ENCODE results near the gene TRIP6.
A peak's percentile ranks its signal among the peaks of the same experiment; 100 is the strongest.

The TRIP6 gene

DNA sequence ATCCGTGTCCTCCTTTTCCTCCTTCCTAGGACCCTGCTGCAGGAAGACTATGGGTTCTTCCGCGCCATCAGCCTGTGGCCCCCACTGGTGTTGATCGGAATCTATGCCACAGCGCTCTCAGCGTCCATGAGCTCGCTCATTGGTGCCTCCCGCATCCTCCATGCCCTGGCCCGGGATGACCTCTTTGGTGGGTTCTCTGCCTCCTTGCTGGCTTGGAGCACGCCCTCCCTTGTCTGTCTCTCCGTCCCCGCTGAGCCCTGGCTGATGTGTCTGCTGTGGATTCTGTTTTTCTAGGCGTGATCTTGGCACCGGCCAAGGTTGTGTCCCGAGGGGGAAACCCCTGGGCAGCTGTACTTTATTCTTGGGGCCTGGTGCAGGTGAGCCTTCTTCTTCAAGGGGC lies 7.3 kb upstream of the TRIP6 start:
- Histone ChIP-seq H4K8ac (ENCODE audit: low read depth, low read length) (no peak overlapping the region), H2AFZ (ENCODE audit: low read length) (no peak overlapping the region), H4K91ac (ENCODE audit: low read depth, low read length, poor library complexity) (no peak overlapping the region), H3K23ac (ENCODE audit: low read depth, low read length, poor library complexity) (no peak overlapping the region), H3K4ac (ENCODE audit: low read length) (no peak overlapping the region), H3K14ac (ENCODE audit: low read length) (no peak overlapping the region), H3K27ac (replicated peaks; ENCODE audit: low read length) (no peak overlapping the region), H3K4me2 (ENCODE audit: insufficient read depth, low read length, poor library complexity, severe bottlenecking) (no peak overlapping the region), H2BK15ac (ENCODE audit: low read length) (no peak overlapping the region), H2AK5ac (ENCODE audit: low read depth, low read length) (no peak overlapping the region), H3K4me3 (ENCODE audit: low read length in 2 of 2) (no peak overlapping the region), H3K79me1 (ENCODE audit: low read depth, low read length) (peaks cover 4% of the 10 kb centered on the region), H3K9ac (ENCODE audit: low read depth, low read length, poor library complexity) (no peak overlapping the region), H2BK5ac (ENCODE audit: low read length) (peak overlapping the region; percentile 29), H3K27me3 (ENCODE audit: control insufficient read depth in 3 of 3, insufficient read depth in 3 of 3, low read depth in 1 of 3, low read length in 3 of 3) (no peaks in the 10 kb centered on the region), H3K9me3 (replicated peaks in 1 of 2; ENCODE audit: control insufficient read depth in 2 of 2, insufficient read depth in 1 of 2, low read depth in 1 of 2, low read length in 2 of 2) (no peaks in the 10 kb centered on the region), H2BK12ac (ENCODE audit: low read length) (no peak overlapping the region), H3K18ac (ENCODE audit: low read length) (no peak overlapping the region), H3K4me1 (ENCODE audit: control insufficient read depth in 2 of 2, insufficient read depth in 1 of 2, low read depth in 1 of 2, low read length in 2 of 2) (no peaks in the 10 kb centered on the region), H3K36me3 (replicated peaks in 1 of 2; ENCODE audit: control insufficient read depth in 2 of 2, insufficient read depth in 2 of 2, low read length in 2 of 2) (peaks cover 9% of the 10 kb centered on the region in 2 donors), H2BK120ac (ENCODE audit: low read depth, low read length) (no peak overlapping the region)
- no CpG with 5 or more reads among the region's 15 CpGs for WGBS, 2 donors (ENCODE audit: extremely low coverage in 2 of 2, insufficient read length in 2 of 2, insufficient replicate concordance in 1 of 2)
- no peak for DNase-seq (ENCODE audit: low spot score)

DNA sequence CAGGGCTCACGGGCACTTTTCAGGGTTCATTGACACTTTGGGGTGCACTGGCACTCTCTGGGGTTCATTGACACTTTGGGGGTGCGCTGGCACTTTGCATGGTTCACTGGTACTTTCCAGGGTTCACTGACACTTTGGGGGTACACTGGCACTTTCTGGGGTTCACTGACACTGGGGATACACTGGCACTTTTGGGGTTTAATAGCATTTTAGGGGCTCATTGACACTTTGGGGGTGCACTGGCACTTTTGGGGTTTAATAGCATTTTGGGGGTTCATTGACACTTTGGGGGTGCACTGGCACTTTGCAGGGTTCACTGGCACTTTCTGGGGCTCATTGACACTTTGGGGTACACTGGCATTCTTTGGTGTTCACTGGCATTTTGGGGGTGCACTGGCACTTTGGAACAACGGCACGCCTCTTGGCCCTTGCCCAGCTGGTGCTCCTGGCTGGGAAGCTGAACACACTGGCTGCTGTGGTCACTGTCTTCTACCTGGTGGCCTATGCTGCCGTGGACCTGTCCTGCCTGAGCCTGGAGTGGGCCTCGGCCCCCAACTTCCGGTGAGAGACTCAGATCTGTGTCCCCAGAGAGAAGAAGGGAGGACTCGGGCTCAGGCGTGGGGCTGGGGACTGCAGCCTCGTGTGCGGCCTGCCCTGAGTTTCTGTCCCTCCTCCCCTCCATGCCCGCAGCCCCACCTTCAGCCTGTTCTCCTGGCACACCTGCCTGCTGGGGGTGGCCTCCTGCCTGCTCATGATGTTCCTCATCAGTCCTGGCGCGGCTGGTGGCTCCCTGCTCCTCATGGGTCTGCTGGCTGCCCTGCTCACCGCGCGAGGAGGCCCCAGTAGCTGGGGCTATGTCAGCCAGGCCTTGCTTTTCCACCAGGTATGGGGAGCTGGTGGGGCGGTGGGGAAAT lies 6.2 kb upstream of the TRIP6 start:
- Histone ChIP-seq H4K8ac (ENCODE audit: low read depth, low read length) (no peak overlapping the region), H2BK15ac (ENCODE audit: low read length) (no peak overlapping the region), H3K79me1 (ENCODE audit: low read depth, low read length) (peaks cover 4% of the 10 kb centered on the region), H4K91ac (ENCODE audit: low read depth, low read length, poor library complexity) (no peak overlapping the region), H3K4me3 (ENCODE audit: low read length in 2 of 2) (peak overlapping the region in 1 of 2 donors; percentile 30), H2BK12ac (ENCODE audit: low read length) (no peak overlapping the region), H2BK120ac (ENCODE audit: low read depth, low read length) (no peak overlapping the region), H3K23ac (ENCODE audit: low read depth, low read length, poor library complexity) (no peak overlapping the region), H3K27ac (replicated peaks; ENCODE audit: low read length) (no peak overlapping the region), H3K4ac (ENCODE audit: low read length) (no peak overlapping the region), H2BK5ac (ENCODE audit: low read length) (peak overlapping the region; percentile 12), H3K9ac (ENCODE audit: low read depth, low read length, poor library complexity) (no peak overlapping the region), H2AK5ac (ENCODE audit: low read depth, low read length) (no peak overlapping the region), H3K14ac (ENCODE audit: low read length) (no peak overlapping the region), H3K27me3 (ENCODE audit: control insufficient read depth in 3 of 3, insufficient read depth in 3 of 3, low read depth in 1 of 3, low read length in 3 of 3) (no peaks in the 10 kb centered on the region), H3K18ac (ENCODE audit: low read length) (no peak overlapping the region), H2AFZ (ENCODE audit: low read length) (no peak overlapping the region), H3K36me3 (replicated peaks in 1 of 2; ENCODE audit: control insufficient read depth in 2 of 2, insufficient read depth in 2 of 2, low read length in 2 of 2) (peaks cover 9 to 14% of the 10 kb centered on the region in 2 donors), H3K9me3 (replicated peaks in 1 of 2; ENCODE audit: control insufficient read depth in 2 of 2, insufficient read depth in 1 of 2, low read depth in 1 of 2, low read length in 2 of 2) (no peaks in the 10 kb centered on the region), H3K4me1 (ENCODE audit: control insufficient read depth in 2 of 2, insufficient read depth in 1 of 2, low read depth in 1 of 2, low read length in 2 of 2) (no peaks in the 10 kb centered on the region), H3K4me2 (ENCODE audit: insufficient read depth, low read length, poor library complexity, severe bottlenecking) (no peak overlapping the region)
- no CpG with 5 or more reads among the region's 18 CpGs for WGBS, 2 donors (ENCODE audit: extremely low coverage in 2 of 2, insufficient read length in 2 of 2, insufficient replicate concordance in 1 of 2)
- no peak for DNase-seq (ENCODE audit: low spot score)

GRCh38 chr7:100861616-100861985 lies 5.6 kb upstream of the TRIP6 start:
- Histone ChIP-seq H2BK15ac (ENCODE audit: low read length) (no peak overlapping the region), H3K14ac (ENCODE audit: low read length) (no peak overlapping the region), H4K8ac (ENCODE audit: low read depth, low read length) (no peak overlapping the region), H3K79me1 (ENCODE audit: low read depth, low read length) (peaks cover 4% of the 10 kb centered on the region), H3K27ac (replicated peaks; ENCODE audit: low read length) (no peak overlapping the region), H3K4ac (ENCODE audit: low read length) (no peak overlapping the region), H3K4me2 (ENCODE audit: insufficient read depth, low read length, poor library complexity, severe bottlenecking) (no peak overlapping the region), H4K91ac (ENCODE audit: low read depth, low read length, poor library complexity) (no peak overlapping the region), H2BK120ac (ENCODE audit: low read depth, low read length) (no peak overlapping the region), H2AK5ac (ENCODE audit: low read depth, low read length) (no peak overlapping the region), H3K27me3 (ENCODE audit: control insufficient read depth in 3 of 3, insufficient read depth in 3 of 3, low read depth in 1 of 3, low read length in 3 of 3) (no peaks in the 10 kb centered on the region), H2AFZ (ENCODE audit: low read length) (no peak overlapping the region), H3K4me1 (ENCODE audit: control insufficient read depth in 2 of 2, insufficient read depth in 1 of 2, low read depth in 1 of 2, low read length in 2 of 2) (peaks cover 2% of the 10 kb centered on the region in 2 donors), H3K23ac (ENCODE audit: low read depth, low read length, poor library complexity) (peak overlapping the region; percentile 55), H2BK12ac (ENCODE audit: low read length) (no peak overlapping the region), H2BK5ac (ENCODE audit: low read length) (peak overlapping the region; percentile 12), H3K36me3 (replicated peaks in 1 of 2; ENCODE audit: control insufficient read depth in 2 of 2, insufficient read depth in 2 of 2, low read length in 2 of 2) (peaks cover 9 to 14% of the 10 kb centered on the region in 2 donors), H3K9me3 (replicated peaks in 1 of 2; ENCODE audit: control insufficient read depth in 2 of 2, insufficient read depth in 1 of 2, low read depth in 1 of 2, low read length in 2 of 2) (no peaks in the 10 kb centered on the region), H3K18ac (ENCODE audit: low read length) (no peak overlapping the region), H3K9ac (ENCODE audit: low read depth, low read length, poor library complexity) (no peak overlapping the region), H3K4me3 (ENCODE audit: low read length in 2 of 2) (no peak overlapping the region)
- no CpG with 5 or more reads among the region's 14 CpGs for WGBS, 2 donors (ENCODE audit: extremely low coverage in 2 of 2, insufficient read length in 2 of 2, insufficient replicate concordance in 1 of 2)
- DNase-seq (ENCODE audit: low spot score), result no peak

DNA sequence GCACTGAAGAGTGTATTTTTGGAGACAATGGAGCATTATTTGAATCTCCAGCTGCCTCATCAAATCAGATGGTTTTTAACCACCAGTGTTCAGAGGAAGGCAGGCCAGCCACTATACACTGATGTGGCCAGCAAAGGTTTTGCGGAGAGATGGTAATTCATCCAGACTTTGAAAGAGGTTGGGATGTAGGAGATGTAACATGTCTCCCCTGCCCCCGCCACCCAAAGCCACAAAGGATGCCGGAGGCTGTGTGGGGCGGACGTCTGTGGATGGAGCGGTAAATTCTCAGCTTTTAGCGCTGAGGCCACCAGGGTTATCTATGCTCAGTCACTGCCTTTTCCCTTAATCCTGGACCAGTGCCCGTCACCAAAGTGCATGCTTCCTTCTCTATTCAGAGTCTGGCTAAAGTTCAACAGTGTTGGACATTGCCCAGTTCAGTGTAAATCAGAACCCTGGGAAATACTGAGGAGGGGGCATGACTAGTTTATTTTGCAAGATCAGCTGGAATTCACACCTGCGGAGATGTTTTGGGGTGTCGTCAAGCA lies 3.7 kb upstream of the TRIP6 start:
- no peak overlapping the region for H2BK12ac ChIP-seq (ENCODE audit: low read length)
- H3K4ac ChIP-seq (ENCODE audit: low read length), result no peak overlapping the region
- H2BK15ac ChIP-seq (ENCODE audit: low read length), result no peak overlapping the region
- H2AK5ac ChIP-seq (ENCODE audit: low read depth, low read length), result no peak overlapping the region
- H4K91ac ChIP-seq (ENCODE audit: low read depth, low read length, poor library complexity), result no peak overlapping the region
- H3K4me3 ChIP-seq (ENCODE audit: low read length in 2 of 2), result no peak overlapping the region
- H3K27me3 ChIP-seq (ENCODE audit: control insufficient read depth in 3 of 3, insufficient read depth in 3 of 3, low read depth in 1 of 3, low read length in 3 of 3), result no peaks in the 10 kb centered on the region
- no peak overlapping the region for H4K8ac ChIP-seq (ENCODE audit: low read depth, low read length)
- H3K18ac ChIP-seq (ENCODE audit: low read length), result no peak overlapping the region
- H3K9ac ChIP-seq (ENCODE audit: low read depth, low read length, poor library complexity), result no peak overlapping the region
- no peak overlapping the region for H2BK120ac ChIP-seq (ENCODE audit: low read depth, low read length)
- no peak overlapping the region for H2AFZ ChIP-seq (ENCODE audit: low read length)
- H3K27ac ChIP-seq (replicated peaks; ENCODE audit: low read length), result no peak overlapping the region
- no CpG with 5 or more reads among the region's 10 CpGs for WGBS, 2 donors (ENCODE audit: extremely low coverage in 2 of 2, insufficient read length in 2 of 2, insufficient replicate concordance in 1 of 2)
- H3K4me2 ChIP-seq (ENCODE audit: insufficient read depth, low read length, poor library complexity, severe bottlenecking), result no peak overlapping the region
- no peak overlapping the region for H3K14ac ChIP-seq (ENCODE audit: low read length)
- H3K9me3 ChIP-seq (replicated peaks in 1 of 2; ENCODE audit: control insufficient read depth in 2 of 2, insufficient read depth in 1 of 2, low read depth in 1 of 2, low read length in 2 of 2), result no peaks in the 10 kb centered on the region
- peaks cover 11 to 13% of the 10 kb centered on the region in 2 donors for H3K4me1 ChIP-seq (ENCODE audit: control insufficient read depth in 2 of 2, insufficient read depth in 1 of 2, low read depth in 1 of 2, low read length in 2 of 2)
- H3K79me1 ChIP-seq (ENCODE audit: low read depth, low read length), result peaks cover 15% of the 10 kb centered on the region
- H3K23ac ChIP-seq (ENCODE audit: low read depth, low read length, poor library complexity), result no peak overlapping the region
- no peak overlapping the region for H2BK5ac ChIP-seq (ENCODE audit: low read length)
- no peak for DNase-seq (ENCODE audit: low spot score)
- peaks cover 9 to 19% of the 10 kb centered on the region in 2 donors for H3K36me3 ChIP-seq (replicated peaks in 1 of 2; ENCODE audit: control insufficient read depth in 2 of 2, insufficient read depth in 2 of 2, low read length in 2 of 2)

Measured in neuronal stem cell (in vitro differentiated cells).